Erythroblast (primary cell): ENCODE measurements around the gene RHBDL1.

Experiments
- GATA1 ChIP-seq: IDR thresholded peaks from 2 replicates; pipeline ENCODE4 v1.6.1; 2011; ENCODE audit warnings: low read depth, mild to moderate bottlenecking, control low read depth, low read length, moderate library complexity
- POLR2A ChIP-seq: IDR thresholded peaks from 2 replicates; pipeline ENCODE4 v1.6.1; 2011; ENCODE audit warnings: mild to moderate bottlenecking, low read length

DNA sequence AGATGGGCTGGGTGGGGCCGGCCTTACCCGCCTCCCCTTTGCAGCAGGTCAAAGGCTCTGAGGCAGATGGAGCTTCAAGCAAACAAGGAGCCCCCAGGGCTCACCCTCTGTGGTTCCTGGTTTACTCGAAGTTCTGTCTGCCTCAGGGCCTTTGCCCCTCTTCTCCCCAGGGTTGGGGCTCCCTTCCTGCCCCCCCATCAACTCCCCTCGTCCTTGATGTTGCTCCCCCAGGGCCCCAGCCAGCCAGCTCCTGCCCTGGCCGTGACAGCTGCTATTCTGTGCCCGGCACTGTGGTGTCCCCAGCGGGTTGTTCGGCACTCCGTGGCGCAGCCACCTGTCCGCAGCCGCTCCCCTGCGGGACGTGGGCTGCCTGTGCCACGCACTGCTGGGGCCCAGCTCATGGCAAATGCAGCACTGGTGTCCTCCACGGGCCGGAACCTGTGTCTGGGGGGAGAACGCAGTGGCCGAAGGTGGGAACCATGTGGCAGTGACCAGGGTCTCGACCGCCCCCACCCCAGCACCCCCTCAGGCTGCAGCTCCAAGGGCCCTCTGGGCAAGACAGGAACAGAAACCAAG lies 35.1 kb downstream of the RHBDL1 start:
- TF ChIP-seq POLR2A (no peak), GATA1 (no peak)
